ENCODE measurements around the gene CARMIL1. TPM values are rescaled to one million over a fixed set of nuclear protein-coding genes. Genes with fewer than 3 reads are reported as not detected.

The CARMIL1 gene
- total and polyA plus RNA-seq, 3 experiments from 2014 or later = 1.8 to 2.9 TPM; not detected in 1

DNA sequence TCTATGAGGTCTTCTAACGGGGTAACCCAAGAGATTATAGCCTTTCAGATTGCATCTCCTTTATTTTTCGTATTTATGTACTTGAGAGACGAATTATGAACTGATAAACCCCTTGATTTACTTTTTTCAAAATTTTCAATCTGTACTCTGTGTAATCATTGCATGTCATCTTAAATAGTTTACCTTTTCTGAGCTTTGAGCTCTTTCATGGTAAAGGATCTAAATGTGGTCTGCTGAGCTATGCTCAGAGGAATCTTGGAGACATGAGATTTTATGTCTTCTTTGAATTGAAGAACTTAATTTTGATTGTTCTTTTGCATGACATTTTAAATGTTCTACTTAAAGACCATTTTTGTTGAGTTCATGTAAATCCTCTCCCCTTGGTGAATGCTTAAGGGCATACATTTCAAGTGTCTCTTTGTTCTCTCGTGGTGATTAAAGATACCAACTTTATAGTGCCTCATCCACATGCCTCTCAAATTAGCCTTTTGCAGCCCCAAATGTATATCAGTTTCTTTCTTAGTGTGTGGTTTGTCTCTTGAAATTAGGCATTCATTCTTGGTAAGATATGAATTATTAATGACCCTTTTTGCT is 256.6 kb downstream of the CARMIL1 start:
- no peaks in the 10 kb centered on the region for H3K4me1 ChIP-seq (ENCODE audit: insufficient read depth, low read length)

DNA sequence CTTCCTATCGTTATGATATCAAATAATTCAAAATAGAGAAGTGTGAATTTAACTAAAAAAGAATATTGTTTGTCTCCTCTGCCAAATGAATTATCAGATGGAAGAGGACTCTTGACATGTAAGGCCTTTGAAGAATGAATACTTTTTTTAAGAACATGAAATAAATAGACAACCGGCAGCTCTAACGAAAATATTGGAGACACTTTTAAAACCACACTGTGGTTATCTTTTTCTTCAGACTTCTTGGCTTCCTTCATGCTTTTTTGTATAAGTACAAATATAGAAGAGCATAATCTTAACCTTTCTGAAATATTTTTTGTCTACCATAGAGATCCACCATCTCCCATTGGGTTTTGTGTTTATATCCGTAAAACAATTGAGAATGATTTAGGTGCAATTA is 257.6 kb downstream of the CARMIL1 start:
- ChIA-PET CTCF (interaction anchor here (1.2 kb wide), 1 partner anchor 271 kb away, joined by 4 read pairs; no protein-coding TSS in a partner anchor), POLR2A (no interaction called here)
- no peaks in the 10 kb centered on the region for H3K4me1 ChIP-seq (ENCODE audit: insufficient read depth, low read length)
- no peak overlapping the region for H3K27ac ChIP-seq (ENCODE audit: low read depth, low read length)
- no peak overlapping the region for H3K4me3 ChIP-seq (ENCODE audit: low read length)
- no peaks in the 10 kb centered on the region for H3K27me3 ChIP-seq (ENCODE audit: insufficient read depth, low read length, poor library complexity, severe bottlenecking)
- H3K4me1 Mint-ChIP-seq = no peaks in the 10 kb centered on the region
- peaks cover 0 to 9% of the 10 kb centered on the region in 2 donors for H3K27me3 Mint-ChIP-seq
- H3K36me3 ChIP-seq (ENCODE audit: insufficient read depth, low read length) = no peaks in the 10 kb centered on the region
- DNase-seq = no peak
- H3K36me3 Mint-ChIP-seq = peaks cover 10 to 20% (median 14%) of the 10 kb centered on the region in 3 donors
- H3K9me3 Mint-ChIP-seq = no peaks in the 10 kb centered on the region
- no peak overlapping the region for H3K27ac Mint-ChIP-seq
- H3K4me3 Mint-ChIP-seq = no peak overlapping the region
- no peaks in the 10 kb centered on the region for H3K9me3 ChIP-seq (ENCODE audit: low read length)

More for the DNA sequence above, 256.6 kb downstream of the CARMIL1 start:
- CTCF ChIA-PET = interaction anchor here (1.0 to 1.2 kb wide), 2 partner anchors 21 to 270 kb away, joined by 4 to 5 read pairs; no protein-coding TSS in a partner anchor
- no peaks in the 10 kb centered on the region for H3K27me3 ChIP-seq (ENCODE audit: insufficient read depth, low read length, poor library complexity, severe bottlenecking)
- no peak for DNase-seq
- H3K27ac ChIP-seq (ENCODE audit: low read depth, low read length) = no peak overlapping the region
- Mint-ChIP-seq H3K9me3 (no peaks in the 10 kb centered on the region), H3K27ac (no peak overlapping the region), H3K4me1 (no peaks in the 10 kb centered on the region), H3K27me3 (peaks cover 0 to 9% of the 10 kb centered on the region in 2 donors), H3K4me3 (no peak overlapping the region), H3K36me3 (peaks cover 7 to 19% (median 13%) of the 10 kb centered on the region in 3 donors)
- H3K9me3 ChIP-seq (ENCODE audit: low read length) = no peaks in the 10 kb centered on the region
- no peaks in the 10 kb centered on the region for H3K36me3 ChIP-seq (ENCODE audit: insufficient read depth, low read length)
- H3K4me3 ChIP-seq (ENCODE audit: low read length) = no peak overlapping the region
- POLR2A ChIA-PET = no interaction called here

DNA sequence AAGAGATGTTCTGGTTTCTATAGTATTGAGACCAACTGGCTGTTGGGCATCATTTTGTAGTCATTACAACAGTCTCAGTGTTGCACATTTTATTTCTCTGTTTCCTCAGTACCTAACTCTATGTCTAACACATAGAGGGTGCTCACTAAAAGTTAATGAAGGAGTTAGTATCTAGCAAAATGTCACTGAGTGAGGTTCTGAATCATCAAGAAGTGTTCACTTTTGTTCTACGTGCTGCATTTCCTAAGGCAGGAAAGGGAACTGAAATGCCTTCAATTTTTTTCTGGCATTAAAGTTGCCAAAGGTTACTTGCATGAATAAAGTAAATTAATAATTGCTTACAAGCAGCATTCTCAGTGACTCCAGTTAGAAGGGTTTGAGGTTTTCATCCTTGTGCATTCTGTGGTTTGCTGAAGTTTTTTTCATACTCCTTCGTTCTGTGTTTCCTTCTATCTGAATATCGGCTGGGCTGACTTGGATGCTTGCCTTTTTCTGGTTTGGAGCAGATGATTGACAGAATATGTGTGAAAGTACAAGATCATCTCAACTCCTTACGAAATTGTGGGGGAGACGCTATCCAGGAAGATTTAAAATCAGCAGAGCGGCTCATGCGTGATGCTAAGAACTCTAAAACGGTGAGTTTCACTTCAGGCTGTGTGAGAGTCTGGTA is 258.3 kb downstream of the CARMIL1 start:
- no peaks in the 10 kb centered on the region for H3K4me1 ChIP-seq (ENCODE audit: insufficient read depth, low read length)
- H3K36me3 ChIP-seq (ENCODE audit: insufficient read depth, low read length) = no peaks in the 10 kb centered on the region
- Mint-ChIP-seq H3K4me3 (no peak overlapping the region), H3K27ac (no peak overlapping the region), H3K4me1 (no peaks in the 10 kb centered on the region), H3K27me3 (peaks cover 0 to 9% of the 10 kb centered on the region in 2 donors), H3K36me3 (peaks cover 15 to 23% (median 17%) of the 10 kb centered on the region in 3 donors), H3K9me3 (no peaks in the 10 kb centered on the region)
- no peak overlapping the region for H3K27ac ChIP-seq (ENCODE audit: low read depth, low read length)
- no peaks in the 10 kb centered on the region for H3K9me3 ChIP-seq (ENCODE audit: low read length)
- no peaks in the 10 kb centered on the region for H3K27me3 ChIP-seq (ENCODE audit: insufficient read depth, low read length, poor library complexity, severe bottlenecking)
- ChIA-PET CTCF (no interaction called here), POLR2A (interaction anchor here (0.7 kb wide), 1 partner anchor 19 kb away, joined by 3 read pairs; no protein-coding TSS in a partner anchor)
- no peak for DNase-seq
- no peak overlapping the region for H3K4me3 ChIP-seq (ENCODE audit: low read length)

DNA sequence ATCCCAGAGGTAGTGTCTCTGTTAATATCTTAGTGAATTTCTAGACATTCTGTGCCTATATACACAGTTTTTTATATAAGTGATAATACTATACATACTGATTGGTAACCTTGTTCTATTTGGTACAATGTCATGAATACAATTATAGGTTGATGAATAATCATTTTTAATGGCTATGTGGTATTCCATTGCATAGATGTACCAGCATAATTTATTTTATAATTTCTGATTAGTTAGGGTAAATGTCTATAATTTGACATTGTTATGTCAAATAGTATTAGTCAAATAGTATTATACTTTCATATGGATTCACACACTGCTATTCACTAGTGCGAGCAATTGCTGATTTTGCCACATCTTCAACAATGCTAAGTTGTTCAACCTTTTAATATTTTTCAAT is 262.1 kb downstream of the CARMIL1 start:
- no peaks in the 10 kb centered on the region for H3K27me3 ChIP-seq (ENCODE audit: insufficient read depth, low read length, poor library complexity, severe bottlenecking)
- no peaks in the 10 kb centered on the region for H3K4me1 ChIP-seq (ENCODE audit: insufficient read depth, low read length)
- no peaks in the 10 kb centered on the region for H3K9me3 Mint-ChIP-seq
- H3K27me3 Mint-ChIP-seq = peaks cover 0 to 6% of the 10 kb centered on the region in 2 donors
- POLR2A ChIA-PET = no interaction called here
- H3K36me3 ChIP-seq (ENCODE audit: insufficient read depth, low read length) = no peaks in the 10 kb centered on the region
- no peaks in the 10 kb centered on the region for H3K4me1 Mint-ChIP-seq
- CTCF ChIA-PET = no interaction called here
- DNase-seq = no peak
- no peak overlapping the region for H3K4me3 ChIP-seq (ENCODE audit: low read length)
- H3K36me3 Mint-ChIP-seq = peaks cover 13 to 23% (median 16%) of the 10 kb centered on the region in 3 donors
- no peak overlapping the region for H3K27ac Mint-ChIP-seq
- no peak overlapping the region for H3K27ac ChIP-seq (ENCODE audit: low read depth, low read length)
- no peaks in the 10 kb centered on the region for H3K9me3 ChIP-seq (ENCODE audit: low read length)
- H3K4me3 Mint-ChIP-seq = no peak overlapping the region

DNA sequence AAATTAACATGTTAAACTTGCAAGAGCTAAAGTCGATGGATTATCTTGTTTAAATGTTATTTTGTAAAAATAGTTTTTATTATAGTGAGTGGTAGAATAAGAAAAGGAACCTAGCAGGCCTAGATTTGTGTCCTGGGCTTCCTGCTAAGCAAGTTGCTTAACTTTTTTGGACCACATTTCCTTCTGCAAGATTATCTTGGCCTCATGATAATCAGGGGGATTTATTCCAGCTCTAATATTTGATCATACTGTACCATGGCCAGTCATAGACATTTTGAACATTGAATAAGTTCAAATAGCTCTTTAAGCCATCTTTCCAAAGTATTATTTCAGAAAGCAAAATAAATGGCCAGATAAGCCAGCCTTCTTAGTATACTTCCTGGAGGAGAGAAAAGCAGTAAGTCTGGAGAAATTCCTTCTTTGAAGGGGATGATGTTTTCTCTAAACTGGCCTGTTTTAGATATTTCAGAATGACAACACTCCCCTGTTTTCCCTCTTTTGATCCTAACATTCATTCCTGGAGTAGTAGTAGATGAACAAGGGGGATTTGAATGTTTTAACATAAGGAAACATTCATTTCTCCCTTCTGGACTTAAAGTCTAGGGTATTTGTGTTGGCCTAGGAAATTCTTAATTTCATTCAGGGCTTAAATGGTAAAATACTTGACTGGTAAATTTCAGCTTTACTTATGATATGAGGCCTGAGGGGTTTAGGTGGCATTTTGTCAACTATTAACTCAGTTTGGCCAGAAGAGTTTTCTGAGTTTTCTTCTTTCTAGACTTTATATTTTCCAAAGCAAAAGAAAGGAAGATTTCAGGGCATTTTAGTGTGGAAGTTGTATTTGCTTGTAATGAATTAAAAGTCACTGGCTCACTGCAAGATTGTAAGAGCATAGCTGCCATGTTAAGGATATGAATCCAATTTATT is 264.1 kb downstream of the CARMIL1 start:
- no peak overlapping the region for H3K27ac ChIP-seq (ENCODE audit: low read depth, low read length)
- no peak for DNase-seq
- H3K9me3 Mint-ChIP-seq = no peaks in the 10 kb centered on the region
- no peaks in the 10 kb centered on the region for H3K4me1 ChIP-seq (ENCODE audit: insufficient read depth, low read length)
- H3K4me3 Mint-ChIP-seq = no peak overlapping the region
- no peaks in the 10 kb centered on the region for H3K4me1 Mint-ChIP-seq
- peaks cover 13 to 19% (median 16%) of the 10 kb centered on the region in 3 donors for H3K36me3 Mint-ChIP-seq
- no peaks in the 10 kb centered on the region for H3K27me3 ChIP-seq (ENCODE audit: insufficient read depth, low read length, poor library complexity, severe bottlenecking)
- H3K9me3 ChIP-seq (ENCODE audit: low read length) = no peaks in the 10 kb centered on the region
- CTCF ChIA-PET = no interaction called here
- peaks cover 0 to 3% of the 10 kb centered on the region in 2 donors for H3K27me3 Mint-ChIP-seq
- H3K4me3 ChIP-seq (ENCODE audit: low read length) = no peak overlapping the region
- no peak overlapping the region for H3K27ac Mint-ChIP-seq
- H3K36me3 ChIP-seq (ENCODE audit: insufficient read depth, low read length) = no peaks in the 10 kb centered on the region
- POLR2A ChIA-PET = no interaction called here

DNA sequence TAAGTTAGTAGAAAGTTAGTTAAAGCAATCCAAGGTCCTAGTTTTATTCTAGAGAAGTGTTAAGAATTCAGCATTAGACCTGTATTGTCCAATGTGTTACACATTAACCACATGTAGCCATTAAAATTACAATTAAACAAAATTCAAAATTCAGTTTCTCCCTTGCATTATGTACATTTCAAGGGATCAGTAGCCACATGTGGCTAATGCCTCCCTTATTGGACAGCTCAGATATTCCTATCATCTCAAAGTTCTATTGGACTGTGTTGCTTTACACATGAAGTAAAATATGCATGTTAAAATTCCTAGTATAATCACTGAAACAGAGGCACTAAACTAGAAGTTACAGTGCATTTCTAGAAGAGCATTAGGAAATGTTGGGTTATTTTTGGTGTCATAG is 265.7 kb downstream of the CARMIL1 start:
- DNase-seq = no peak
- Histone ChIP-seq H3K36me3 (ENCODE audit: insufficient read depth, low read length) (no peaks in the 10 kb centered on the region), H3K9me3 (ENCODE audit: low read length) (no peaks in the 10 kb centered on the region), H3K4me3 (ENCODE audit: low read length) (no peak overlapping the region), H3K4me1 (ENCODE audit: insufficient read depth, low read length) (no peaks in the 10 kb centered on the region), H3K27me3 (ENCODE audit: insufficient read depth, low read length, poor library complexity, severe bottlenecking) (no peaks in the 10 kb centered on the region), H3K27ac (ENCODE audit: low read depth, low read length) (no peak overlapping the region)
- POLR2A ChIA-PET = interaction anchor here (0.6 to 0.7 kb wide), 2 partner anchors 33 to 279 kb away, joined by 3 to 9 read pairs; no protein-coding TSS in a partner anchor
- H3K27me3 Mint-ChIP-seq = peaks cover 0 to 2% of the 10 kb centered on the region in 2 donors
- peaks cover 9 to 15% (median 13%) of the 10 kb centered on the region in 3 donors for H3K36me3 Mint-ChIP-seq
- no peaks in the 10 kb centered on the region for H3K9me3 Mint-ChIP-seq
- CTCF ChIA-PET = no interaction called here
- H3K27ac Mint-ChIP-seq = no peak overlapping the region
- H3K4me3 Mint-ChIP-seq = no peak overlapping the region
- H3K4me1 Mint-ChIP-seq = no peaks in the 10 kb centered on the region

DNA sequence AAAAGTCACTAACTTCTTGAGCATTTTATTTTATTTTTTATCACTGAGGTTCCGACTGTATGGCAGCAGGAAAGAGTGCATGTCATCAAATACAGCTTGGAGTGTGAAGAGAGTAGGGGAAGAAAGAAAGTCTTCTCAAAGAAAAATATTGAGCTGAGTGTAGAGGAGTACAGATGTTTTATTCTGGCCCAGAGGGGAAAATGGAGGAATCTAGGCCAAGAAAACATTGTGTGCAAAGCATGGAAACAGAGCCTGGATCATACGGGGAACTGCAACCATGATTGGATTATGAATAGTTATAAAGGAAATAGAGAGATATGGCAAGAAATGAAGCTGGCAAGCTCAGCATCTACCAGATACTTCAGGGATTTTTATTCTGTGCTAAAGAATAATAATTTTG is 268.6 kb downstream of the CARMIL1 start:
- Histone ChIP-seq H3K9me3 (ENCODE audit: low read length) (no peaks in the 10 kb centered on the region), H3K27me3 (ENCODE audit: insufficient read depth, low read length, poor library complexity, severe bottlenecking) (no peaks in the 10 kb centered on the region), H3K36me3 (ENCODE audit: insufficient read depth, low read length) (no peaks in the 10 kb centered on the region), H3K4me3 (ENCODE audit: low read length) (no peak overlapping the region), H3K4me1 (ENCODE audit: insufficient read depth, low read length) (no peaks in the 10 kb centered on the region), H3K27ac (ENCODE audit: low read depth, low read length) (no peak overlapping the region)
- H3K4me1 Mint-ChIP-seq = no peaks in the 10 kb centered on the region
- ChIA-PET CTCF (interaction anchor here (1.2 to 1.4 kb wide), 2 partner anchors 9 to 282 kb away, joined by 4 to 5 read pairs; no protein-coding TSS in a partner anchor), POLR2A (no interaction called here)
- no peaks in the 10 kb centered on the region for H3K9me3 Mint-ChIP-seq
- H3K27ac Mint-ChIP-seq = no peak overlapping the region
- peaks cover 0 to 2% of the 10 kb centered on the region in 2 donors for H3K27me3 Mint-ChIP-seq
- no peak overlapping the region for H3K4me3 Mint-ChIP-seq
- no peaks in the 10 kb centered on the region for H3K36me3 Mint-ChIP-seq
- DNase-seq = no peak
